MCF 10A (cell line): ENCODE data around the gene ZNF77. TPM values are rescaled to one million over a fixed set of nuclear protein-coding genes. Genes with fewer than 3 reads are reported as not detected.

Experiments used
- BruUV-seq: library from RNA; stranded (reverse); fragments of 400-500 nt; replicated peaks from 2 replicates; lab custom pipeline; 2021; lab: Mats Ljungman, UMichigan
- CTCF ChIA-PET: fragments of 300-600 bp; sonication (Branson Sonifier 250); formaldehyde crosslinking; extraction: SDS; loops from one replicate; lab custom pipeline; 2021; ENCODE audit warnings: antibody characterized with exemption, inconsistent platforms; lab: Yijun Ruan, JAX
- POLR2A ChIA-PET: fragments of 300-600, 350-650 bp; sonication (Branson Sonifier 250); formaldehyde crosslinking; extraction: SDS; loops from one replicate; lab custom pipeline; 2020; ENCODE audit warnings: antibody characterized with exemption, inconsistent platforms; lab: Yijun Ruan, JAX
- DNase-seq: peaks from one replicate; pipeline ENCODE4 v3.0.0-alpha.2; 2018; ENCODE audit not compliant: unreplicated experiment
- H3K27ac Mint-ChIP-seq: one replicate; pipeline ENCODE4 v1.8.0; 2022; ENCODE audit warnings: mild to moderate bottlenecking, low read depth, mixed read lengths; ENCODE audit not compliant: unreplicated experiment
- H3K27me3 Mint-ChIP-seq: one replicate; pipeline ENCODE4 v1.8.0; 2022; ENCODE audit warnings: mixed read lengths; ENCODE audit not compliant: insufficient read depth, unreplicated experiment
- H3K36me3 Mint-ChIP-seq: one replicate; pipeline ENCODE4 v1.8.0; 2022; ENCODE audit warnings: mild to moderate bottlenecking, moderate library complexity, mixed read lengths; ENCODE audit not compliant: insufficient read depth, unreplicated experiment
- H3K4me1 Mint-ChIP-seq: one replicate; pipeline ENCODE4 v1.8.0; 2022; ENCODE audit warnings: mixed read lengths; ENCODE audit not compliant: insufficient read depth, unreplicated experiment
- H3K4me3 Mint-ChIP-seq: one replicate; pipeline ENCODE4 v1.8.0; 2022; ENCODE audit warnings: mild to moderate bottlenecking, moderate library complexity, mixed read lengths; ENCODE audit not compliant: unreplicated experiment
- H3K9me3 Mint-ChIP-seq: one replicate; pipeline ENCODE4 v1.8.0; 2022; ENCODE audit warnings: mixed read lengths; ENCODE audit not compliant: unreplicated experiment
- intact Hi-C: fragments of 100-400 bp; cut with micrococcal nuclease; formaldehyde crosslinking; loops from 2 replicates; pipeline ENCODE4 v1.14.1; 2022
- total RNA-seq: library from RNA; stranded (reverse); gene quantifications from 2 replicates; pipeline ENCODE4 v1.2.3, GENCODE V29; 2022
- TF ChIP-seq, protein P1 (sequence below): fragments of 200-600 bp; IDR thresholded peaks from one replicate; pipeline ENCODE4 v1.8.0; 2022; ENCODE audit warnings: antibody characterized with exemption, mild to moderate bottlenecking; ENCODE audit not compliant: unreplicated experiment

The ZNF77 gene
- total RNA-seq, 1 experiment from 2014 or later, result 4.9 TPM

DNA sequence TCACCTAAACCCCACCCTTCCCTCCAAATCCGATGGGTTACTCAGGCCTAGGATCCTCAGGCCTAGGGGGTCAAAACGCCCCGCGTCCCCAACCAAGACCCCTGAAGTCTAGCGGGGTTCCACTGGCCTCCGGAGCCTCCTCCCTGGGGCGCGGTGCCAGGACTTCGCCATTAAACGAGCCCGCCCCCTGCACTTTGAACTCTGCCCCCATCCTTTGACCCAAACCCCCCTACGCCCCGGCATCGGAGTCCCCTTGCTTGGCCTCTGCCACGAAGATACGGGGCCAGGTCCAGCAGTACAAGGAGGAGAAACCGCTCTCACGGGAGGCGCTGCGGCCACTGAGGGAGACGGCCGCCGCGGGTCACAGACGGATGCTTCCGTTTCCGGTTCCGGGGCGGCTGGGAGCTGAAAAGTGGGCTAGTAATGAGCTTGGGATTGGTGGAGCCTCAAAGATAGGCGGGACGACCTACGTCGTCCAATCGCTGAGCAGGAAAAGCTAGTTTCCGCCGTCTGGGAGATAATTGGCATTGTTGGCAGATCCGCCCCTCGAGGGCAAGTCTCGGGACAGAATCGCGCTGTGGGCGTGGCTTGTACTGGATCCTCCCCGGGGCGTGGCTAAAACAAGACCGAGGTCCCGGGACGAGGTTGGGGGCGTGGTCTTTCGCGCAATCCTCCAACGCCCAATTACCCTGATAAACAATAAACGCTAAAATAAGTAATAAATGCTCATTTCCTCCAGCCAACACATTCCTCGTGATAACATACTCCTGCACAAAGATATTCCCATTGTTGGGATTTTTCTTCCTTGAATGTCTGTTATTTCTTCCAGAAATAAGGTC is 5.7 kb upstream of the ZNF77 start:
- H3K36me3 Mint-ChIP-seq, result peaks cover 8% of the 10 kb centered on the region
- H3K27me3 Mint-ChIP-seq, result no peaks in the 10 kb centered on the region
- intact Hi-C loops, result loop anchor here (5.0 to 10.0 kb wide), 3 partner anchors 124 to 298 kb away; no protein-coding TSS in a partner anchor
- H3K4me3 Mint-ChIP-seq, result peak overlapping the region; percentile 96
- BruUV-seq, result no TSS peak
- ChIA-PET POLR2A (interaction anchor here (0.6 to 4.4 kb wide), 50 partner anchors 12 to 1039 kb away, joined by 3 to 38 read pairs (median 4); partner anchors contain the start of genes EEF2, LMNB2, NCLN and SGTA), CTCF (interaction anchor here (0.6 to 4.2 kb wide), 24 partner anchors 12 to 581 kb away, joined by 3 to 41 read pairs (median 4); partner anchors contain the start of gene ZNF57)
- no peaks in the 10 kb centered on the region for H3K9me3 Mint-ChIP-seq
- DNase-seq, result peak; percentile 100
- TF ChIP-seq, protein P1, sequence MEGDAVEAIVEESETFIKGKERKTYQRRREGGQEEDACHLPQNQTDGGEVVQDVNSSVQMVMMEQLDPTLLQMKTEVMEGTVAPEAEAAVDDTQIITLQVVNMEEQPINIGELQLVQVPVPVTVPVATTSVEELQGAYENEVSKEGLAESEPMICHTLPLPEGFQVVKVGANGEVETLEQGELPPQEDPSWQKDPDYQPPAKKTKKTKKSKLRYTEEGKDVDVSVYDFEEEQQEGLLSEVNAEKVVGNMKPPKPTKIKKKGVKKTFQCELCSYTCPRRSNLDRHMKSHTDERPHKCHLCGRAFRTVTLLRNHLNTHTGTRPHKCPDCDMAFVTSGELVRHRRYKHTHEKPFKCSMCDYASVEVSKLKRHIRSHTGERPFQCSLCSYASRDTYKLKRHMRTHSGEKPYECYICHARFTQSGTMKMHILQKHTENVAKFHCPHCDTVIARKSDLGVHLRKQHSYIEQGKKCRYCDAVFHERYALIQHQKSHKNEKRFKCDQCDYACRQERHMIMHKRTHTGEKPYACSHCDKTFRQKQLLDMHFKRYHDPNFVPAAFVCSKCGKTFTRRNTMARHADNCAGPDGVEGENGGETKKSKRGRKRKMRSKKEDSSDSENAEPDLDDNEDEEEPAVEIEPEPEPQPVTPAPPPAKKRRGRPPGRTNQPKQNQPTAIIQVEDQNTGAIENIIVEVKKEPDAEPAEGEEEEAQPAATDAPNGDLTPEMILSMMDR, result no peak
- H3K4me1 Mint-ChIP-seq, result peaks cover 16% of the 10 kb centered on the region
- H3K27ac Mint-ChIP-seq, result peak overlapping the region; percentile 99

DNA sequence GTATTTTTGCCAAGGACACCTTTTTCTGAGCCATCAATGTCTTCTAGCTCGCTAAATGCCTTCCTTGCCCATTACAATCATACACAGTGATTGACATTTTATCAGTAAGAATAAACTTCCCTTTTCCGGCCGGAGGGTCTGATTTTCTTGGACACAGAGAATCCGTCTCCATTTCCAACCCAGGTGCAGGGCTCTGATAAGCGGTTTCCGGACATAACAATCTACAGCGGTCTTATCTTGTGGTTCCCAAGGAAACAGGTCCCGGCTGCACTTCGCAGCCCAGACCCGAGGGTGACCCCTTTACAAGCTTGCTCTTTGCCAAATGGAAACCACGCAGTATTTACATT is 5.1 kb upstream of the ZNF77 start:
- CTCF ChIA-PET, result interaction anchor here (0.6 to 4.2 kb wide), 17 partner anchors 13 to 582 kb away, joined by 3 to 41 read pairs (median 4); partner anchors contain the start of gene ZNF57
- Mint-ChIP-seq H3K9me3 (no peaks in the 10 kb centered on the region), H3K36me3 (peaks cover 14% of the 10 kb centered on the region), H3K27ac (peak overlapping the region; percentile 99), H3K27me3 (no peaks in the 10 kb centered on the region), H3K4me3 (peak overlapping the region; percentile 96), H3K4me1 (peaks cover 16% of the 10 kb centered on the region)
- DNase-seq, result no peak
- TF ChIP-seq, protein P1, result no peak
- POLR2A ChIA-PET, result interaction anchor here (0.7 to 4.4 kb wide), 31 partner anchors 14 to 1035 kb away, joined by 3 to 38 read pairs (median 5); partner anchors contain the start of genes EEF2, LMNB2, NCLN and SGTA
- intact Hi-C loops, result loop anchor here (5.0 to 10.0 kb wide), 3 partner anchors 125 to 298 kb away; no protein-coding TSS in a partner anchor
- BruUV-seq, result TSS peak; percentile 64

DNA sequence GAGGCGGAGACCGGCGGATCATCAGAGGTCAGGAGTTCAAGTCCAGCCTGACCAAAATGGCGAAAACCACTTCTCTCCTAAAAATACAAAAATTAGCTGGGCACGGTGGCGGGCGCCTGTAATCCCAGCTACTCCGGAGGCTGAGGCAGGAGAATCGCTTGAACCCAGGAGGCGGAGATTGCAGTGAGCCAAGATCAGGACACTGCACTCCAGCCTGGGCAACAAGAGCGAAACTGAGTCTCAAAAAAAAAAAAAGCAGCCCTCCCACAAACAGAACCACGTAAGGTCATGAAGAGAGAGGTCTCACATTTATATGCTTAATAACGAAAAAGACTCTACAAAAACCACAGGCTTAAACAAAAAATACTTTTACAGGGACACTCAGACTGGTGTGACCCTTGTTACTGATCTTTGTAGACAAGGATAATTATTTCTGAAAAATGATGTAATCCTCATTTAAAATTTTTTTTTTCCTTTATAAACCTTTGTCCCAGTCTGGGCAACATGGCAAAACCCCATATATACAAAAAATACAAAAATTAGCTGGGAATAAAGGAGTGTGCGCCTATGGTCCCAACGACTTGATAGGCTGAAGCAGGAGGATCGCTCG is 909 bp upstream of the ZNF77 start:
- Mint-ChIP-seq H3K4me1 (peaks cover 7% of the 10 kb centered on the region), H3K27ac (peak overlapping the region; percentile 93), H3K9me3 (no peaks in the 10 kb centered on the region), H3K27me3 (no peaks in the 10 kb centered on the region), H3K4me3 (peak overlapping the region; percentile 96), H3K36me3 (peaks cover 14% of the 10 kb centered on the region)
- no peak for DNase-seq
- TF ChIP-seq, protein P1, result no peak
- intact Hi-C loops, result loop anchor here (1.0 kb wide), 1 partner anchor 58 kb away; no protein-coding TSS in a partner anchor
- CTCF ChIA-PET, result interaction anchor here (0.8 kb wide), 1 partner anchor 931 kb away, joined by 3 read pairs; no protein-coding TSS in a partner anchor
- POLR2A ChIA-PET, result interaction anchor here (0.7 kb wide), 2 partner anchors 58 to 468 kb away, joined by 4 to 5 read pairs; no protein-coding TSS in a partner anchor
- TSS peak; percentile 84 for BruUV-seq
